ENCODE data around the gene GGA1. TPM values are rescaled to one million over a fixed set of nuclear protein-coding genes. Genes with fewer than 3 reads are reported as not detected.

The GGA1 gene
- total RNA-seq, 4 donors from 2014 or later = 30.3 to 44.7 (median 40.9) TPM

DNA sequence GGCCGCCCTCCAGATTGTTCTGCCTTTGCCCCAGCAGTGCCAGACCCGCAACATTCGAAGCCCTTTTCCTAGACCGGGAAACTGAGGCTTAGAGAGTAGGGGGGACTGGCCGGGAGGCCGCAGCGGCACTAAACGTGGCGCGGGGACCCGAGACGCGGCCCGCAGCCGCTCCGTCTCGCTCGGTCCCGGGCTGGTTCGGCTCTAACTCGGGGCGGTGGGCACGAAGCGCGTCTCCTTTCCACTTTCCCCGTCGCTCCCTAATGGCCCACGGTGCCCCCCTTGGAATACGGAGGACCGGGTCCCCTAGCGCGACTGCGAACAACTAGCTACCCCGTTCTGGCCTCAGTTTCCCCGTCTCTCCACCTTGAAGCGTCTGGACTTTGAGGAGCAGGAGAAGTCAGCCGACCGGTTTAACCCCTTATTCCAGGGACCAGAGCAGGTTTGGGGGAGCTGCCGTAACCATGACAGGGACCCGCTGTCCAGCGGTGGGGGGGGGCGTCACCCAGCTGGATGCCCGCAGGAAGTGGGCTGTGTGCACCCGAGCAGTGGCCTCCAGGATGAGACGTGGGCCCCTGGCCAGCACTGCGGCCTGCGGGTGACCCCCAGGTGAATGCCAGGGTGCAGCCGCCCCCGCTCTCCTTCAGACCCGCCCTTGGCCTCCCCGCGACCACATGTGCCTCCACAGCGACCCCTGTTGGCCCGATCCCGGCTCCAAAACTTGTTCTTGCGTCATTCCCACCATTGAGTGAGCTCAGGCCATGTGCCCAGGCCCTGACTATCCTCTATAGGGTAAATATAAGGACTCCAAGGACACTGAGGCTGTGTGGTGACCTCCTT, 47.2 kb upstream of the GGA1 start:
- Histone ChIP-seq H3K4me3 (peak overlapping the region; percentile 76 to 84 (median 80)), H3K4me1 (peaks cover 70 to 84% (median 75%) of the 10 kb centered on the region in 4 donors), H3K9me3 (no peaks in the 10 kb centered on the region), H3K27me3 (peaks cover 0 to 27% (median 3%) of the 10 kb centered on the region in 4 donors), H3K27ac (replicated peaks in 1 of 4) (peak overlapping the region; percentile 96 to 97 (median 96)), H3K36me3 (peaks cover 0 to 8% (median 8%) of the 10 kb centered on the region in 4 donors)
- peak; percentile 98 for DNase-seq (ENCODE audit: extremely low spot score)
- peak; percentile 67 to 84 for TF ChIP-seq POLR2AphosphoS5 (IDR thresholded peaks at IDR 0.05)
- TF ChIP-seq CTCF (IDR thresholded peaks at IDR 0.05) = peak; percentile 69 to 77 (median 69)
- no peak for TF ChIP-seq POLR2A (IDR thresholded peaks at IDR 0.05; ENCODE audit: low read depth)
- no peak for TF ChIP-seq EP300 (IDR thresholded peaks at IDR 0.05)
- intact Hi-C loops (cut with DNase I) = loop anchor here (10.0 kb wide), 1 partner anchor 247 kb away; no protein-coding TSS in a partner anchor
- WGBS = 0% methylated on average over 30 of the region's 56 CpGs

GRCh38 chr22:37562049-37562875, 46.4 kb upstream of the GGA1 start:
- Histone ChIP-seq H3K27ac (replicated peaks in 1 of 4) (peak overlapping the region; percentile 96 to 97 (median 96)), H3K27me3 (peaks cover 0 to 33% (median 3%) of the 10 kb centered on the region in 4 donors), H3K9me3 (no peaks in the 10 kb centered on the region), H3K4me3 (peak overlapping the region; percentile 76 to 84 (median 80)), H3K4me1 (peaks cover 77 to 83% (median 79%) of the 10 kb centered on the region in 4 donors), H3K36me3 (peaks cover 0 to 16% (median 13%) of the 10 kb centered on the region in 4 donors)
- no peak for DNase-seq (ENCODE audit: extremely low spot score)
- intact Hi-C loops (cut with DNase I) = loop anchor here (10.0 kb wide), 1 partner anchor 247 kb away; no protein-coding TSS in a partner anchor
- WGBS = 79% methylated on average over 10 of the region's 14 CpGs
- TF ChIP-seq EP300 (IDR thresholded peaks at IDR 0.05) (no peak), POLR2A (IDR thresholded peaks at IDR 0.05; ENCODE audit: low read depth) (no peak), CTCF (IDR thresholded peaks at IDR 0.05) (no peak), POLR2AphosphoS5 (IDR thresholded peaks at IDR 0.05) (no peak)

- Histone ChIP-seq H3K27me3 (peaks cover 0 to 37% (median 3%) of the 10 kb centered on the region in 4 donors), H3K9me3 (no peaks in the 10 kb centered on the region), H3K36me3 (peaks cover 0 to 28% (median 20%) of the 10 kb centered on the region in 4 donors), H3K4me1 (peaks cover 81 to 90% (median 85%) of the 10 kb centered on the region in 4 donors), H3K27ac (replicated peaks in 1 of 4) (peak overlapping the region; percentile 96 to 97 (median 96)), H3K4me3 (peak overlapping the region in 2 of 4 donors; percentile 2 to 29)
- intact Hi-C loops (cut with DNase I) = loop anchor here (10.0 kb wide), 1 partner anchor 249 kb away; no protein-coding TSS in a partner anchor
- peak; percentile 95 for DNase-seq (ENCODE audit: extremely low spot score)
- TF ChIP-seq POLR2A (IDR thresholded peaks at IDR 0.05; ENCODE audit: low read depth) = no peak
- TF ChIP-seq POLR2AphosphoS5 (IDR thresholded peaks at IDR 0.05) = peak; percentile 53 to 62
- no peak for TF ChIP-seq CTCF (IDR thresholded peaks at IDR 0.05)
- no peak for TF ChIP-seq EP300 (IDR thresholded peaks at IDR 0.05)
- 31% methylated on average over 12 of the region's 14 CpGs for WGBS
Measured at GRCh38 chr22:37563153-37564081, 45.2 kb upstream of the GGA1 start.
